CMK (cell line): ENCODE measurements around the gene CCNB1IP1.
A peak's percentile ranks its signal among the peaks of the same experiment; 100 is the strongest.
"Not testable (repeated sequence)": the region's sequence is repeated elsewhere in the genome, so short reads cannot be mapped to it uniquely, and the experiment has no call there.

Source experiments
- DNase-seq: peaks from one replicate; pipeline ENCODE4 v3.0.0-alpha.2; 2010; ENCODE audit warnings: low read depth

CCNB1IP1 gene

DNA sequence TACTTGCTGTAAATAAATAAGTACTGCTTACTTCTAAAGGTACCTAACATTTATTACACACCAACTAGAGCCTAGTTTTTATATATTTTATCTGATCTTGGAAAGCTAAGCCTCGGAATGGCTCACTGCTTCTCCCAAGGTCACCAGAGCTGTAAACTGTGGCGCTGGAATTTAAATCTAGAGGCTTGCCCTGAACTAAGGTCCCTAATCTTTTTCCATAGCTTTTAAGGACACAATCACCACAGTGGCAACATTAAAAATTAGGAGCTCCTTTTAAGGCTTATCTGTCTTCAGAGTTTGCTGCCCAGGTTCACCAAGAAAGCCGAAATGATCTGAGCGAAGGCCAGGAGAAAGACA lies 670 bp downstream of the CCNB1IP1 start:
- DNase-seq, result no peak

DNA sequence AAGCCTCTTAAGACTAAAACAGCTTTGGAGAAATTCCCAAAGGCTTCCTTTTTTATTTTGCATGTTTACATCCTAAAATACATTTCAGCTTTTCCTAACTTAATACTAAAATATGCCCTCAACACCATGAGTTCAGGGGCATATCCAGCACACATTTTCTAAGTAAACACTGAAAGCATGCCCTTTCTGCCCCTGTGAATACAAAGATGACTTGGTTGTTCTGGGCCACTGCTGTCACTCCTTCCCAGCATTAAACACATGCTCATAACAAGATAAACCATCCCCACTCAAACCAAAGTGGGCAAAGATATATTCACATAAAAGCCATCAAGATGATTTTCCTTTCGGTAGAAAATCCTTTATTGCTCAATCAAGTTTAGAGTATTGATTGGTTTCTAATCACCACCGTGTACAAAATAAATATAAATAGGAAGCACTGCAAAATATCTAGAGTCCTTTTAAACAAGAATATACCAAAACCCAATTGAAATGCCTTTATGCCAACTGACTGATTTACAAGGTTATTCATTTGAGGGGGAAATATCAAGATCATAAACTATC lies 1.9 kb downstream of the CCNB1IP1 start:
- DNase-seq, result no peak

DNA sequence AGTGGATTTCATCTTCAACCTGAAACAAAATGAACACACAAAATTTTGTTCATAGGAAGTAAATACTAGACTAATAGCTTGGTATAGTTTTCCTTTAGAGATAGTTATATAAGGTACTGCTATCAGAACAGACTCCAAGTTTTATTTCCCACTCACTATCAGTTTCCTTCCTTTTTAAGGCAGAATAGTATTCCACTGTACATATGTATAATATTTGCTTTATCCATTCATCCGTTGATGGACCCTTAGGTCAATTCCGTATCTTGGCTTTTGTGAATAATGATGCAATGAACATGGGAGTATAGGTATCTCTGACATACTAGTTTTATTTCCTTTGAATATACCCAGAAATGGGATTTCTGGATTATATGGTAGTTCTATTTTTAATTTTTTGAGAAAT lies 3.7 kb downstream of the CCNB1IP1 start:
- DNase-seq, result no peak

DNA sequence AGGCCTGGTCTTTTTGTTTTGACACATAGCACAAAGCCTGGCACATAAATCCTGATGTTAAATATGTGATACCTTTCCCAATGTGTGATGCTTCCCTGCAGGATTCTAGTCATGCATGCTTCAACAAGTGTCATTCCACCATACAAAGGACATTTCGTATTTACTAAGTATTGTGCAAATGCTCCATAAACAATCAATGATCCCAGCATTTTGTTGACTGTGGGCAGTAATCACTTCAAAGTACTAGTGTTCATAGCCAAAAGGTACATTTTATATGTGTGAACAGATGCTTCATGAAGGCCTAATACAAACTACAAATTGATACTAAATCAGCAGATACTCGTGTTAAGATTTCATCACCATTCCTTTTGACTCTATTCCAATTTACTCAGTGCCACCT lies 4.4 kb downstream of the CCNB1IP1 start:
- no peak for DNase-seq

DNA sequence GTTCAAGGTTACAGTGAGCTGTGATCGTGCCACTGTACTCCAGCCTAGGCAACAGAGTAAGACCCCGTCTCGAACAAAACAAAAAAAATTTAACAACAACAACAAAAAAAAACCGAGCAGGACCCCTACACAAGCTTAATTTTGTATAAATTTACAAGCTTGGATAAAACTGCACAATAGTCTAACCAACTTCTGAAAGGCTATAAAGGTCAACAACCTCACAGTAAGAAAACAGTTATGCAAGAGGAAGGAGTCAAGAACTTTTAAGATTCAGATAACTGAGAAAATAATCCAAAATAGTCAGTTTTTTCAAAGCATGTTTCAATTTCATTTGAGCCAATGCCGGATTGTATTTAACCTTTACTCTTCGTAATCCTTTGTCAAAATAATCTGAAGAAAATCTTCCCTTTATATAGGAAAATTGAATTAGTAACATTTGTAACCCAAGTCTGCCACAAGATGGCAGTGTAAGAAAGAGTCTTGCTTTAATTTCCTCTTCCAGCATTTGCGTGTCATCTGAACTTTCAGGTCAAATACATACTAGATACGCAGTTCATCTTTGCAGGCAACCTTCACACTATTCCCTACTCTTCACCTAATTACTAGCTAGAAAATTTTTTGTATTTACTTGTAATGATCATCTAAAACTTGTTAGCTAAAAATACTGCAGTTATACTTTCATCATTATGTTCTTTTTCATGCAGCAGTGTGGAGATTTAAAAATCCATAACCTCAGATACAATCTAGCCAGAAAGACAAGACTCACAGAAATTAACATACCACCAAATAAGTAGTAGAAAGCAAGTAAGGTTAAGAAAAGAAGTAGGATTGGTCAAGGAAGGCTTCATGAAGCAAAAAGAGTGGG lies 5.8 kb downstream of the CCNB1IP1 start:
- no peak for DNase-seq

DNA sequence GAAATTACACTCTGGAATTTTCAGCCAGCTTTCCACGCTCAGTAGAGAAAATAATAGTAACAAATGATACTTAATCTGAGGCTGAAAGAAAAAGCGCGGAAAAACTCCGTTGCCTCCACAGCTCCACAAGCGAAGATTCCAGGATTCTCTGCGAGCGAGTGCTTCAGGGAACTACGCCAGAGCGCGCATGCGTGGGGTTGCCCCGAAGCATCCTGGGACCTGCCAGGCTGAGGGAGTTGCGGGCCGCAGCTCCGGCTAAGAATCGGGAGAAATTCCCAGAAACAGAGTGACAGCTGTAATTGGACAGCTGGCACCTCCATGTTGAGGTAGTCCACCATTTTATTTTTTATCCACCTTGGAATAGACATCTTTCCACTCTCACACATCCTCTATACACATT lies 15.4 kb downstream of the CCNB1IP1 start:
- no peak for DNase-seq

DNA sequence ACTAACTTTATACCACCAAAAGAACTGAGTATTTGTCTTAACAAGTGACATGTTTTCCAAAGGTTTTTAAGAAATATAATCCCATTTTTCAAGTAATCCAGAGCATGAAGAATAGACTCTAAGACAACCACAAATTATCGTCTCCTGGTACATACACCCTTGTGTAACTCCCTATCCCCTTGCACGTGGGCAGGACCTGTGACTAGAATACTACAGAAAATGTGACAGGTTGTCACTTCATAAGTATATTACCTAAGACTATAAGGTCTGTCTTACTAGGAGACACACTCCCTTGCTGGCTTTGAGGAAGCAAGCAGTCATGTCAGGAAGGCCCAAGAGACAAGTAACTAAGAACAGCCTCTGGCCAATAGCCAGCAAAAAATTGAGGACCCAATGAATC lies 19.1 kb downstream of the CCNB1IP1 start:
- no peak for DNase-seq

DNA sequence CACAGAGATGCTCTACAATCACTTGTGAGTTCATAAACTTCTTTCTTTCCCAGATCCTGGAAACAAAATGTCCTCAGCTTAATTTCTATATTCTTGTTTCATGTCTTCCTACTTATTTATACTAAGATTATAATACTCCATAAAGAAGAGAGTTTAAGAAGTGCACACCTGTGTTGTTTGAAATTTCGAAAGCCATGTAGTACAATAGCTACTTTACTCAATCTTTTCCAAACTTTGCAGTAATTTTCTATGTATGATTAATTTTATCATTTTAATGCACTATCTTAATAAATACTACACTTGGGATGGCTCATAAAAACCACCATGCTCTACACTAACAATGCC lies 27.0 kb downstream of the CCNB1IP1 start:
- no peak for DNase-seq

DNA sequence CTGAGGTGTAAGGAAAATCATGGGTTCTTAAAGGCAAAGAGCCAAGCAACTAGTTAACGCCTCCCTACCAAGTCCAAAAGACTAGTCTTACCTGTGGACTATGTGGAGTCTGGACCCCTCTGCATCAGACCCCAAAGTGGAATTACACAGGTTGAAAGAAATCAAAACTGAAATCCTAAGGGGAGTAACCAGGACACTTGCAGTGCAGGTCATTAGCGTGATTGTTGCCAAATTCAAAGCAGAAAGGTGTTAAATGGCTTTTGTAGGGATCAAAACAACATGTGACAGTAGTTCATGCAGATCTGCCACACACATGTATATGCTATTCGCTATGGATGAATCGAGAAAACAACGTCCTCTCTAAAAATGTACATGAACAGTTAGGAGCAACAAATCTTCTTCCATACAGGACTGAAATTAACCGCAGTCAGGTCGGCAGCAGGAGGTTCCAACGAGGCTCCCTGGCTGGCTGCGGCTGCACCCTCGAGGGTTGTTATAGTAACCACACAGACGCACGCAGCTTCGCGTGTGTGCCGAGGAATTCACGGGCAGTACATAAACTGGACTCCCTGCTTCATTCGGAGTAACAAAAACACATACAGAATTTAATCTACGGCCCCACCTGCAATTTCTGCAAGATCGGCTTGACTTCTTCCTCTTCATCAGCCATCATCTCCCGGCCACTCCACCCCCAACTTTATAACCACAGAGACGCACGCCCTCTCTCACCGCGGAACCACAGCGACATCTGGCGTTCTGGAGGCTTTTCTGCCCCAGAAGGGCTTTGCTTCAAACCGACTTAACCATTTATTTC lies 27.6 kb downstream of the CCNB1IP1 start, which contains the start of gene TTC5:
TSS of gene TTC5 (minus strand) at position 687 of the 814 bp plus-strand sequence. CDS start at position 673, 14 bp downstream.
- peak; percentile 70 for DNase-seq

DNA sequence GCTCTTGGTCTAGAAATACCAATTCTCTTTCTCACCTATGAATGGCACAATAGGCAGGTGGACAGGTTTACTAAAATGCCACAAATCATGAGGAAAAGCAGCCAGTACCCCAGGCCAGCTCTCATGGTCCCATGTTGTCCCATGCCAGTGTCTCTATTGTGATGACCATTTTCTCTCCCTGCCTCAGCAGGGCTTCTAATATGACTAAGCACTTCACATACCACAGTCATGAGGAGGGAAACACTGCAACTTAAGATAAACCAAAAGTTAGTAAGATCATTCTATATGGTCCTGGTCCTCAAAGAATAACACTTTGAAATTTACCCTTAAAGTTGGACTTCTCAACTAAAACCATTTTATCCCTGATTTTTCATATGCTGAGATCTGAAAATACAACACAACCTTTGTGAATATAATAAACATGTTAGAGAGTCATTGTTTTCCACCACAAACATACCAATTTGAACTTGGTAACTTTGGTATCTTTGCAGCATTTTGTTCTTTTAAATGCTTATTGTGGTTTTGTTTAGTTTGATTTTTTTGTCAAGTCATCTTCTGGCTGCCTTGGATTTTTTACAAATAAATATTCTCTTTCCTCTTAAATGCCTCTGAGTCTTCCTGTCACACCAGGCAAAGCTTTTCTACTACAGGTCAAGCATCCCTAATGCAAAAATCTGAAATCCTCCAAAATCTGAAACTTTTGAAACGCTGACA lies 30.9 kb downstream of the CCNB1IP1 start:
- DNase-seq, result no peak

DNA sequence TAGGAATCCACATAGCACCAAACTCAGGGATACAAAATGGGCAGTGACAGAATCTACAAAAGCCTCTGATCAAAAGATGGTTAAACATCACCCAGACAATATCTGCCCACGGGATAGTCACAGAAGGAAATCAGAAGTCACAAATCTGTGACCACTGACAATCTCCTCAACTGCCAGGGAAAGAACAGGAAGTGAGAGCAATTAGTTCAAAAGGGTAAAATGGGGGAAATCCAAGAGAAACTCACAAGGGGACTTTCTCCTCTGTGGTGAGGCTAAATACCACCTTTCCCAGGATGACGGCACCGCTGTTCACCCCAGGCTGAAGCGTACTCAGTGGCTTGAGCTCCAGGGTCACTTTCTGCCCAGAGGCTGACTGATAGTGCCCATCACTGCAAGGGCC lies 38.0 kb downstream of the CCNB1IP1 start:
- DNase-seq, result no peak

DNA sequence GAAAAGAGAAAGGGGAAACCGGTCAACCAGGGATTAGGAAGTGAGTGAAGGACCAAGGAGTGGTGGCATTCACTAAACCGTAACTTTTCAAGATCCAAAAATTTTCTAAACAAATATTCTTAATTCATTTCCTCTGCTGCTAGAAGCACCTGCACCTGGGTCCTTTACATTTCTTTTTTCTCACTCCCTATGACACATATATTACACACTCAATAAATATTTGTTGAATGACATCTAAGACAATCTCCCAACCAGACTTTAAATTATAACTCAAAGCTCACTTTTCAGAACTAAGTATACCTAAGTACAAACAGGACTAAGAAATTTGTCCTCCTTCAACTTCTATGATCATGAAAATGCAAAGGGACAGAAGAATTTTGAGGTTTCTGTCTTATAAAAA lies 38.4 kb downstream of the CCNB1IP1 start:
- DNase-seq, result no peak

DNA sequence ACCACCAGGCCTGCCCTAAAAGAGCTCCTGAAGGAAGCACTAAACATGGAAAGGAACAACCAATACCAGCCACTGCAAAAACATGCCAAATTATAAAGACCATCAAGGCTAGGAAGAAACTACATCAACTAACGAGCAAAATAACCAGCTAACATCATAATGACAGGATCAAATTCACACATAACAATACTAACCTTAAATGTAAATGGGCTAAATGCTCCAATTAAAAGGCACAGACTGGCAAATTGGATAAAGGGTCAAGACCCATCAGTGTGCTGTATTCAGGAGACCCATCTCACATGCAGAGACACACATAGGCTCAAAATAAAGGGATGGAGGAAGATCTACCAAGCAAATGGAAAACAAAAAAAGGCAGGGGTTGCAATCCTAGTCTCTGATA lies 51.1 kb downstream of the CCNB1IP1 start:
- DNase-seq, result not testable (repeated sequence)

DNA sequence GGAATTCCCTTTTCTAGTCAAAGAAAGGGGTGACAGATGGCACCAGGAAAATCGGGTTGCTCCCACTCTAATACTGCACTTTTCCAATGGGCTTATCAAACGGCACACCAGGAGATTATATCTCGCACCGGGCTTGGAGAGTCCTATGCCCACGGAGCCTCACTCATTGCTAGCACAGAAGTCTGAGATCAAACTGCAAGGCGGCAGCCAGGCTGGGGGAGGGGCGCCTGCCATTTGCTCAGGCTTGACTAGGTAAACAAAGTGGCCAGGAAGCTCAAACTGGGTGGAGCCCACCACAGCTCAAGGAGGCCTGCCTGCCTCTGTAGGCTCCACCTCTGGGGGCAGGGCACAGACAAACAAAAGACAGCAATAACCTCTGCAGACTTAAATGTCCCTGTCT lies 52.8 kb downstream of the CCNB1IP1 start:
- DNase-seq, result peak; percentile 30

DNA sequence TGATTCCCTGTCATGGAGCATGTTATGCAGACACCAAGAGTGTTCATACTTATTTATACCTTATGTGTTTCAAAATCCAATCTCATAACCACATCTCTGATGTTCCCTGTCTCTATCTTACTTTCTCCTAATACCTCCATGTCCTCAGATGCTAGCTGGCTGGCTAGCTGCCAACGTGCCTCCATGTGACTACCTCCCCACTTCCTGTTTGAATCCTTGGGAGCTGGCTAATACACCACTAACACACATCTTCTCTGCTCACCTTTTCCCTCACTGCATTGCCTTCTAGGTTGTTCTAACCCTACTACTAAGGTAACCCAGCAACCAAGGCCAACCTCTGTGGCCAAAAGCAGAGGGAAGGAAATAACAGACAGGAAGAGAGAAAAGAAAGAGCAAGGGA lies 54.7 kb downstream of the CCNB1IP1 start:
- peak; percentile 38 for DNase-seq

DNA sequence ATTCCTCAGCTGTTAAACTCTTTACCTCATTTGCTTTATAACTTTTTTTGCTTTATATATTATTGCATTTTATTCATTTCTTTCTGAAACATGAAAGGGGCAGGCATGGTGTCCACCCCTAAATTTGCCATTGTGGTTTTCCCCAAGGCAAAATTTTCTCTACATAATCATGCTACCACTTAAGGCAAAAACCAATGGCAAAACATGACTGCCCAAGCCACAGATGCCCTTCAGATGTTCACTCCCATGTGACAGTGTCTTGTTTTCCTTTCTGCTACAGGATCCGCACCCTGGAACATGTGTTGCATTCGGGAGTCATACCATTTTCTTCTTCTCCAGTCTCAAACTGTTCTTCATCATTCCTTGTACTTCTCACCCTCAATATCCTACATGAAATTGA lies 55.7 kb downstream of the CCNB1IP1 start:
- no peak for DNase-seq

DNA sequence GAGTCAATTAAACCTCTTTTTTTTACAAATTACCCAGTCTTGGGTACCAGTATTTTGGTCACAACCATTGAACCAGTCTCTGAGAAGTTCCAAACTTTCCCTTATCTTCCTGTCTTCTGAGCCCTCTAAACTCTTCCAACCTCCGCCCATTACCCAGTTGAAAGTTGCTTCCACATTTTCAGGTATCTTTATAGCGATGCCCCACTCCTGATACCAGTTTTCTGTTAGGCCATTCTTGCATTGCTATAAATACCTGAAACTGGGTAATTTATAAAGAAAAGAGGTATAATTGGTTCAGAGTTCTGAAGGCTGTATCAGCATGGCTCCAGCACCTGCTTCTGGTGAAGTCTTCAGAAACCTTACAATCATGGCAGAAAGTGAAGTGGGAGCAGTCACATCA lies 59.0 kb downstream of the CCNB1IP1 start:
- no peak for DNase-seq

DNA sequence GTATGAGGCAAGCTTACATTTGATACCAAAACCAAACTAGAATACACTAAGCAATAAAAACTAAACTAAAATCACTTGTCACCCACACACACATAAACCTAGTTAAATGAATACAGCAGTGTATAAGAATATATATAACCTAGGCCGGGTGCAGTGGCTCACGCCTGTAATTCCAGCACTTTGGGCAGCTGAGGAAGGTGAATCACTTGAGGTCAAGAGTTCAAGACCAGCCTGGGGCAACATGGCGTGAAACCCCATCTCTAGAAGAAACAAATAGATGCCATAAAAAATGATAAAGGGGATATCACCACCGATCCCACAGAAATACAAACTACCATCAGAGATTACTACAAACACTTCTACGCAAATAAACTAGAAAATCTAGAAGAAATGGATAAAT lies 68.7 kb downstream of the CCNB1IP1 start:
- not testable (repeated sequence) for DNase-seq

DNA sequence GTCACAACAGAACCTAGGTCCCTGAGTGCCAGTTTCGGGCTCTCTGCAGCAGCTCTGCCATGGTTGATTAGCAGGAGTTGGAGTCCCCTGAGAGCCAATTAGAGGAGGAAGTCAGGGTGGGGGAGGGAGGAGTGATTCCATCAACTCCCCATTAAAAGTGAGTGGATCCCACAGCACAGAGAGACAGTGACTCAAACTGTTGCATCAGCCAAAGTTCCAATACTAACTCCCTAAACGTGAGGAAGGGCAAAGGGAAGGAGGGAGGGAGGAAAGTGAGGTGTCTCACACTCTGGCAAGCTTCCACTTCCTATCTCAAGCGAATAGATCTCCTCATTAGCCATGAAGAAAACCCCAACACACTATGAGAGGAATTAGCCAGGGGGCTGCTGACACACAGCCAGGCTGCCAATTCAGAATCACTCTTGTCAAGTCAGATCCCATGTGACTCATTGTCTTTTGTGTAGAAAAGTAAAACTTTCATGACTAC lies 70.4 kb downstream of the CCNB1IP1 start:
- DNase-seq, result no peak
